Smooth muscle cell (in vitro differentiated cells): ENCODE measurements around the gene HPSE2. TPM values are rescaled to one million over a fixed set of nuclear protein-coding genes. Genes with fewer than 3 reads are reported as not detected.

Source experiments
- DNase-seq: peaks from one replicate; lab custom pipeline; 2025; ENCODE audit not compliant: unreplicated experiment; lab: John Stamatoyannopoulos, UW
- H2AFZ ChIP-seq: fragments of 200-600 bp; sonication (generic); 2 replicates; pipeline ENCODE4 v1.6.0; 2016; ENCODE audit warnings: antibody characterized with exemption, low read depth, mild to moderate bottlenecking
- H3F3A ChIP-seq: fragments of 200-600 bp; sonication (generic); 2 replicates; pipeline ENCODE4 v1.6.0; 2017; ENCODE audit warnings: antibody characterized with exemption, low read depth
- H3K27ac ChIP-seq: fragments of 200-600 bp; sonication (generic); 2 replicates; pipeline ENCODE4 v1.5.1; 2016; ENCODE audit warnings: low read depth, mild to moderate bottlenecking
- H3K27me3 ChIP-seq: fragments of 200-600 bp; sonication (generic); 2 replicates; pipeline ENCODE4 v1.6.1; 2016; ENCODE audit warnings: low read depth, mild to moderate bottlenecking
- H3K36me3 ChIP-seq: fragments of 200-600 bp; sonication (generic); 2 replicates; pipeline ENCODE4 v1.5.1; 2016; ENCODE audit warnings: low read depth
- H3K4me1 ChIP-seq: fragments of 200-600 bp; sonication (generic); 2 replicates; pipeline ENCODE4 v1.5.1; 2016; ENCODE audit warnings: low read depth
- H3K4me2 ChIP-seq: fragments of 200-600 bp; sonication (generic); 2 replicates; pipeline ENCODE4 v1.6.0; 2016; ENCODE audit warnings: mild to moderate bottlenecking
- H3K4me3 ChIP-seq: fragments of 200-600 bp; sonication (generic); 2 replicates; pipeline ENCODE4 v1.5.1; 2016; ENCODE audit warnings: mild to moderate bottlenecking
- H3K79me2 ChIP-seq: fragments of 200-600 bp; sonication (generic); 2 replicates; pipeline ENCODE4 v1.6.0; 2016; ENCODE audit warnings: low read depth, mild to moderate bottlenecking
- H3K9ac ChIP-seq: fragments of 200-600 bp; sonication (generic); 2 replicates; pipeline ENCODE4 v1.6.0; 2016; ENCODE audit warnings: low read depth
- H3K9me3 ChIP-seq: fragments of 200-600 bp; sonication (generic); replicated peaks from 2 replicates; pipeline ENCODE4 v1.5.1; 2016; ENCODE audit warnings: low read depth
- H4K20me1 ChIP-seq: fragments of 200-600 bp; sonication (generic); 2 replicates; pipeline ENCODE4 v1.6.0; 2016; ENCODE audit warnings: low read depth
- CTCF ChIP-seq: fragments of 200-600 bp; sonication (generic); IDR thresholded peaks from 2 replicates; pipeline ENCODE4 v1.5.1; 2017; ENCODE audit warnings: borderline replicate concordance, mild to moderate bottlenecking, antibody characterized with exemption; ENCODE audit not compliant: insufficient read depth, poor library complexity, severe bottlenecking
- WGBS: methylation state at CpG from one replicate; pipeline ENCODE4 v1.1.7; 2016; ENCODE audit warnings: low lambda C conversion rate; 5-methylcytosine and 5-hydroxymethylcytosine counted together
- polyA plus RNA-seq: library from polyadenylated mRNA; unstranded; fragments of >200 nt; fragmentation: Nextera tagmentation; extraction: Ambion mirVana; gene quantifications from 2 replicates; pipeline ENCODE4 v1.2.1, GENCODE V29; 2016
- total RNA-seq: library from RNA; depleted of rRNA; stranded (reverse); fragments of >200 nt; gene quantifications from 2 replicates; pipeline ENCODE4 v1.2.3, GENCODE V29; 2014

The HPSE2 gene
- total and polyA plus RNA-seq, 2 experiments from 2014 or later = 0.13 TPM; not detected in 1

GRCh38 chr10:98920807-98921206 is 314.8 kb downstream of the HPSE2 start:
- Histone ChIP-seq H4K20me1 (no peaks in the 10 kb centered on the region), H3K9me3 (no peaks in the 10 kb centered on the region), H3K4me1 (peaks cover 17% of the 10 kb centered on the region), H3K4me3 (no peak overlapping the region), H3K27ac (peak overlapping the region; percentile 64), H3F3A (peaks cover 15% of the 10 kb centered on the region), H3K4me2 (peak overlapping the region; percentile 39), H3K9ac (no peak overlapping the region), H2AFZ (no peak overlapping the region), H3K27me3 (no peaks in the 10 kb centered on the region), H3K79me2 (no peaks in the 10 kb centered on the region), H3K36me3 (no peaks in the 10 kb centered on the region)
- no peak for DNase-seq
- 28% methylated on average over 2 of the region's 2 CpGs for WGBS
- no peak for TF ChIP-seq CTCF

- no peak overlapping the region for H3K4me3 ChIP-seq
- peak overlapping the region; percentile 14 for H3K4me2 ChIP-seq
- H3F3A ChIP-seq = peaks cover 15% of the 10 kb centered on the region
- TF ChIP-seq CTCF = no peak
- H3K27ac ChIP-seq = peak overlapping the region; percentile 64
- no peaks in the 10 kb centered on the region for H3K27me3 ChIP-seq
- no peak for DNase-seq
- H2AFZ ChIP-seq = no peak overlapping the region
- H3K9ac ChIP-seq = no peak overlapping the region
- H4K20me1 ChIP-seq = no peaks in the 10 kb centered on the region
- no peaks in the 10 kb centered on the region for H3K9me3 ChIP-seq
- no peaks in the 10 kb centered on the region for H3K36me3 ChIP-seq
- H3K79me2 ChIP-seq = no peaks in the 10 kb centered on the region
- H3K4me1 ChIP-seq = peaks cover 17% of the 10 kb centered on the region
Observed at GRCh38 chr10:98920360-98920759, 315.3 kb downstream of the HPSE2 start.

GRCh38 chr10:98919899-98920298 is 315.8 kb downstream of the HPSE2 start:
- Histone ChIP-seq H2AFZ (no peak overlapping the region), H3K4me2 (peak overlapping the region; percentile 14), H3K9me3 (no peaks in the 10 kb centered on the region), H3K79me2 (no peaks in the 10 kb centered on the region), H3K36me3 (no peaks in the 10 kb centered on the region), H3K27me3 (no peaks in the 10 kb centered on the region), H3F3A (peaks cover 15% of the 10 kb centered on the region), H4K20me1 (no peaks in the 10 kb centered on the region), H3K4me1 (peaks cover 17% of the 10 kb centered on the region), H3K4me3 (no peak overlapping the region), H3K27ac (peak overlapping the region; percentile 64), H3K9ac (no peak overlapping the region)
- 61% methylated on average over 2 of the region's 2 CpGs for WGBS
- no peak for DNase-seq
- TF ChIP-seq CTCF = no peak

- H3K4me1 ChIP-seq = peaks cover 17% of the 10 kb centered on the region
- no peak overlapping the region for H2AFZ ChIP-seq
- 84% methylated on average over 2 of the region's 2 CpGs for WGBS
- H3K9ac ChIP-seq = no peak overlapping the region
- no peaks in the 10 kb centered on the region for H3K79me2 ChIP-seq
- peaks cover 15% of the 10 kb centered on the region for H3F3A ChIP-seq
- no peak overlapping the region for H3K27ac ChIP-seq
- H3K4me2 ChIP-seq = no peak overlapping the region
- H3K27me3 ChIP-seq = no peaks in the 10 kb centered on the region
- H3K4me3 ChIP-seq = no peak overlapping the region
- no peaks in the 10 kb centered on the region for H3K36me3 ChIP-seq
- TF ChIP-seq CTCF = no peak
- no peaks in the 10 kb centered on the region for H3K9me3 ChIP-seq
- no peaks in the 10 kb centered on the region for H4K20me1 ChIP-seq
- no peak for DNase-seq
Observed at GRCh38 chr10:98917828-98918227, 317.8 kb downstream of the HPSE2 start.
